Measurements from ENCODE around the gene SPAG17.

The SPAG17 gene

GRCh38 chr1:118200836-118201235 lies 15.8 kb upstream of the SPAG17 start:
- TF ChIP-seq EP300 (IDR thresholded peaks at IDR 0.05; ENCODE audit: borderline replicate concordance): no peak
- TF ChIP-seq CEBPB (IDR thresholded peaks at IDR 0.05): no peak
- no peak for TF ChIP-seq CREB1 (IDR thresholded peaks at IDR 0.05; ENCODE audit: low read depth)
- no peak for TF ChIP-seq ZBTB7A (IDR thresholded peaks at IDR 0.05; ENCODE audit: low read depth)
- no peak for TF ChIP-seq NFIC (IDR thresholded peaks at IDR 0.05)
- no peak for TF ChIP-seq TAF1 (IDR thresholded peaks at IDR 0.05; ENCODE audit: low read depth)

GRCh38 chr1:118190561-118190960 lies 5.5 kb upstream of the SPAG17 start:
- TF ChIP-seq CEBPB (IDR thresholded peaks at IDR 0.05) (no peak), TEAD4 (IDR thresholded peaks at IDR 0.05) (no peak), EGR1 (IDR thresholded peaks at IDR 0.05) (no peak), TCF12 (IDR thresholded peaks at IDR 0.05; ENCODE audit: low read depth) (no peak), FOXM1 (IDR thresholded peaks at IDR 0.05; ENCODE audit: borderline replicate concordance, low read depth) (no peak), TAF1 (IDR thresholded peaks at IDR 0.05; ENCODE audit: low read depth) (no peak), RAD21 (IDR thresholded peaks at IDR 0.05; ENCODE audit: low read depth) (no peak), CREB1 (IDR thresholded peaks at IDR 0.05; ENCODE audit: low read depth) (no peak), MAX (IDR thresholded peaks at IDR 0.05) (no peak), USF1 (IDR thresholded peaks at IDR 0.05) (no peak), NFIC (IDR thresholded peaks at IDR 0.05) (no peak), YY1 (IDR thresholded peaks at IDR 0.05; ENCODE audit: low read depth) (no peak)

- no peak for TF ChIP-seq RAD21 (IDR thresholded peaks at IDR 0.05; ENCODE audit: low read depth)
- TF ChIP-seq FOXM1 (IDR thresholded peaks at IDR 0.05; ENCODE audit: borderline replicate concordance, low read depth): no peak
- TF ChIP-seq USF1 (IDR thresholded peaks at IDR 0.05): no peak
- TF ChIP-seq CEBPB (IDR thresholded peaks at IDR 0.05): no peak
Measured at GRCh38 chr1:118189564-118189963, 4.5 kb upstream of the SPAG17 start.

GRCh38 chr1:118188411-118188810 lies 3.4 kb upstream of the SPAG17 start:
- no peak for TF ChIP-seq NFIC (IDR thresholded peaks at IDR 0.05)
- TF ChIP-seq YY1 (IDR thresholded peaks at IDR 0.05; ENCODE audit: low read depth): no peak
- no peak for TF ChIP-seq TCF12 (IDR thresholded peaks at IDR 0.05; ENCODE audit: low read depth)
- no peak for TF ChIP-seq EGR1 (IDR thresholded peaks at IDR 0.05)
- TF ChIP-seq USF1 (IDR thresholded peaks at IDR 0.05): no peak
- no peak for TF ChIP-seq CREB1 (IDR thresholded peaks at IDR 0.05; ENCODE audit: low read depth)
- TF ChIP-seq ZBTB7A (IDR thresholded peaks at IDR 0.05; ENCODE audit: low read depth): no peak
- TF ChIP-seq EP300 (IDR thresholded peaks at IDR 0.05; ENCODE audit: borderline replicate concordance): no peak
- no peak for TF ChIP-seq FOXM1 (IDR thresholded peaks at IDR 0.05; ENCODE audit: borderline replicate concordance, low read depth)
- no peak for TF ChIP-seq MAX (IDR thresholded peaks at IDR 0.05)
- no peak for TF ChIP-seq TAF1 (IDR thresholded peaks at IDR 0.05; ENCODE audit: low read depth)
- no peak for TF ChIP-seq RAD21 (IDR thresholded peaks at IDR 0.05; ENCODE audit: low read depth)
- TF ChIP-seq TEAD4 (IDR thresholded peaks at IDR 0.05): no peak

GRCh38 chr1:118186026-118186425 lies 998 bp upstream of the SPAG17 start:
- TF ChIP-seq TCF12 (IDR thresholded peaks at IDR 0.05; ENCODE audit: low read depth) (no peak), MAX (IDR thresholded peaks at IDR 0.05) (no peak), NFIC (IDR thresholded peaks at IDR 0.05) (no peak), EGR1 (IDR thresholded peaks at IDR 0.05) (no peak), FOXM1 (IDR thresholded peaks at IDR 0.05; ENCODE audit: borderline replicate concordance, low read depth) (no peak), ZBTB7A (IDR thresholded peaks at IDR 0.05; ENCODE audit: low read depth) (no peak), TEAD4 (IDR thresholded peaks at IDR 0.05) (no peak), CREB1 (IDR thresholded peaks at IDR 0.05; ENCODE audit: low read depth) (no peak)

- no peak for TF ChIP-seq EP300 (IDR thresholded peaks at IDR 0.05; ENCODE audit: borderline replicate concordance)
- no peak for TF ChIP-seq CEBPB (IDR thresholded peaks at IDR 0.05)
- no peak for TF ChIP-seq REST (IDR thresholded peaks at IDR 0.05; ENCODE audit: low read depth)
- TF ChIP-seq NFIC (IDR thresholded peaks at IDR 0.05): no peak
- TF ChIP-seq ZBTB7A (IDR thresholded peaks at IDR 0.05; ENCODE audit: low read depth): no peak
- TF ChIP-seq FOXM1 (IDR thresholded peaks at IDR 0.05; ENCODE audit: borderline replicate concordance, low read depth): no peak
- no peak for TF ChIP-seq EGR1 (IDR thresholded peaks at IDR 0.05)
- TF ChIP-seq YY1 (IDR thresholded peaks at IDR 0.05; ENCODE audit: low read depth): no peak
- no peak for TF ChIP-seq MAX (IDR thresholded peaks at IDR 0.05)
- TF ChIP-seq RAD21 (IDR thresholded peaks at IDR 0.05; ENCODE audit: low read depth): no peak
- TF ChIP-seq CREB1 (IDR thresholded peaks at IDR 0.05; ENCODE audit: low read depth): no peak
- TF ChIP-seq TCF12 (IDR thresholded peaks at IDR 0.05; ENCODE audit: low read depth): no peak
- no peak for TF ChIP-seq TAF1 (IDR thresholded peaks at IDR 0.05; ENCODE audit: low read depth)
- TF ChIP-seq TEAD4 (IDR thresholded peaks at IDR 0.05): no peak
- no peak for TF ChIP-seq USF1 (IDR thresholded peaks at IDR 0.05)
Measured at GRCh38 chr1:118184739-118185083, 317 bp downstream of the SPAG17 start.

Measured in Ishikawa (cell line).